ENCODE results near the gene ITGBL1. TPM values are rescaled to one million over a fixed set of nuclear protein-coding genes. Genes with fewer than 3 reads are reported as not detected.

The ITGBL1 gene
- total and polyA plus RNA-seq, 2 experiments from 2014 or later: 0.29 TPM; not detected in 1

DNA sequence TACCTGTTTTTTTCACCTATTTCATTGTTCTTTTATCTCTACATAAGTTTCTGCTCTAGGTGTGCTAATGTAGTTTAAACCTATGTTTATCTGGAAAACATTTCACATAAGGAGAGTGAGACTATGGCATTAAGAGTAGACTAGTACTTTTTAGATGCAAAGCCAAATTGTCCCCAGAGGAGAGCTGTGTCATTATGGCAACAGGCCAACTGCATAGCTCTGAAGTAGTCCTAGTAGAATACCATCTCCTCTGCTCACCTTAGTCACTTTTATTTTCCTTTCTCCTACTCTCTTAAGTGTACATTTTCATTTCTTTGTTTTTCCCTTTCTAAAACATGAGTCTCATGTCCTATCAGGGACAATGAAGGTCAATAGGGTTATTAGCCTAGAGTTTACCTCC, 123.1 kb downstream of the ITGBL1 start:
- ATAC-seq: no peak
- Mint-ChIP-seq H3K4me3 (no peak overlapping the region), H3K9me3 (no peaks in the 10 kb centered on the region), H3K36me3 (ENCODE audit: low read depth) (no peaks in the 10 kb centered on the region), H3K27ac (no peak overlapping the region), H3K4me1 (peaks cover 12% of the 10 kb centered on the region), H3K27me3 (ENCODE audit: insufficient read depth, low read depth, poor library complexity) (no peaks in the 10 kb centered on the region)
- Histone ChIP-seq H3F3A (replicated peaks; ENCODE audit: low read depth) (no peaks in the 10 kb centered on the region), H3K4me1 (ENCODE audit: insufficient read depth) (peaks cover 4% of the 10 kb centered on the region), H3K79me2 (replicated peaks; ENCODE audit: insufficient read depth) (no peaks in the 10 kb centered on the region), H3K27me3 (ENCODE audit: insufficient read depth) (no peaks in the 10 kb centered on the region), H2AFZ (no peak overlapping the region), H3K36me3 (ENCODE audit: insufficient read depth) (no peaks in the 10 kb centered on the region), H3K4me2 (no peak overlapping the region), H3K9me2 (ENCODE audit: insufficient read depth) (no peaks in the 10 kb centered on the region), H3K27ac (ENCODE audit: low read depth) (no peak overlapping the region), H3K4me3 (no peak overlapping the region), H4K20me1 (replicated peaks; ENCODE audit: insufficient read depth) (no peaks in the 10 kb centered on the region)
- TF ChIP-seq ZNF331 (CRISPR knock-in tag; IDR thresholded peaks at IDR 0.05; ENCODE audit: low read depth) (no peak), NANOG (IDR thresholded peaks at IDR 0.05; ENCODE audit: borderline replicate concordance) (no peak), EZH2phosphoT487 (IDR thresholded peaks at IDR 0.05; ENCODE audit: unreplicated experiment) (no peak), JUNB (IDR thresholded peaks at IDR 0.05; ENCODE audit: unreplicated experiment) (no peak), EZH2 (IDR thresholded peaks at IDR 0.05; ENCODE audit: low read depth, unreplicated experiment) (no peak), CREB1 (CRISPR knock-in tag; IDR thresholded peaks at IDR 0.05; ENCODE audit: low read depth) (no peak), ZNF114 (CRISPR knock-in tag; IDR thresholded peaks at IDR 0.05) (no peak), POLR2AphosphoS5 (IDR thresholded peaks at IDR 0.05; ENCODE audit: low read depth) (no peak), STAT1 (IDR thresholded peaks at IDR 0.05; ENCODE audit: unreplicated experiment) (no peak)
- TF ChIP-seq, protein P1, sequence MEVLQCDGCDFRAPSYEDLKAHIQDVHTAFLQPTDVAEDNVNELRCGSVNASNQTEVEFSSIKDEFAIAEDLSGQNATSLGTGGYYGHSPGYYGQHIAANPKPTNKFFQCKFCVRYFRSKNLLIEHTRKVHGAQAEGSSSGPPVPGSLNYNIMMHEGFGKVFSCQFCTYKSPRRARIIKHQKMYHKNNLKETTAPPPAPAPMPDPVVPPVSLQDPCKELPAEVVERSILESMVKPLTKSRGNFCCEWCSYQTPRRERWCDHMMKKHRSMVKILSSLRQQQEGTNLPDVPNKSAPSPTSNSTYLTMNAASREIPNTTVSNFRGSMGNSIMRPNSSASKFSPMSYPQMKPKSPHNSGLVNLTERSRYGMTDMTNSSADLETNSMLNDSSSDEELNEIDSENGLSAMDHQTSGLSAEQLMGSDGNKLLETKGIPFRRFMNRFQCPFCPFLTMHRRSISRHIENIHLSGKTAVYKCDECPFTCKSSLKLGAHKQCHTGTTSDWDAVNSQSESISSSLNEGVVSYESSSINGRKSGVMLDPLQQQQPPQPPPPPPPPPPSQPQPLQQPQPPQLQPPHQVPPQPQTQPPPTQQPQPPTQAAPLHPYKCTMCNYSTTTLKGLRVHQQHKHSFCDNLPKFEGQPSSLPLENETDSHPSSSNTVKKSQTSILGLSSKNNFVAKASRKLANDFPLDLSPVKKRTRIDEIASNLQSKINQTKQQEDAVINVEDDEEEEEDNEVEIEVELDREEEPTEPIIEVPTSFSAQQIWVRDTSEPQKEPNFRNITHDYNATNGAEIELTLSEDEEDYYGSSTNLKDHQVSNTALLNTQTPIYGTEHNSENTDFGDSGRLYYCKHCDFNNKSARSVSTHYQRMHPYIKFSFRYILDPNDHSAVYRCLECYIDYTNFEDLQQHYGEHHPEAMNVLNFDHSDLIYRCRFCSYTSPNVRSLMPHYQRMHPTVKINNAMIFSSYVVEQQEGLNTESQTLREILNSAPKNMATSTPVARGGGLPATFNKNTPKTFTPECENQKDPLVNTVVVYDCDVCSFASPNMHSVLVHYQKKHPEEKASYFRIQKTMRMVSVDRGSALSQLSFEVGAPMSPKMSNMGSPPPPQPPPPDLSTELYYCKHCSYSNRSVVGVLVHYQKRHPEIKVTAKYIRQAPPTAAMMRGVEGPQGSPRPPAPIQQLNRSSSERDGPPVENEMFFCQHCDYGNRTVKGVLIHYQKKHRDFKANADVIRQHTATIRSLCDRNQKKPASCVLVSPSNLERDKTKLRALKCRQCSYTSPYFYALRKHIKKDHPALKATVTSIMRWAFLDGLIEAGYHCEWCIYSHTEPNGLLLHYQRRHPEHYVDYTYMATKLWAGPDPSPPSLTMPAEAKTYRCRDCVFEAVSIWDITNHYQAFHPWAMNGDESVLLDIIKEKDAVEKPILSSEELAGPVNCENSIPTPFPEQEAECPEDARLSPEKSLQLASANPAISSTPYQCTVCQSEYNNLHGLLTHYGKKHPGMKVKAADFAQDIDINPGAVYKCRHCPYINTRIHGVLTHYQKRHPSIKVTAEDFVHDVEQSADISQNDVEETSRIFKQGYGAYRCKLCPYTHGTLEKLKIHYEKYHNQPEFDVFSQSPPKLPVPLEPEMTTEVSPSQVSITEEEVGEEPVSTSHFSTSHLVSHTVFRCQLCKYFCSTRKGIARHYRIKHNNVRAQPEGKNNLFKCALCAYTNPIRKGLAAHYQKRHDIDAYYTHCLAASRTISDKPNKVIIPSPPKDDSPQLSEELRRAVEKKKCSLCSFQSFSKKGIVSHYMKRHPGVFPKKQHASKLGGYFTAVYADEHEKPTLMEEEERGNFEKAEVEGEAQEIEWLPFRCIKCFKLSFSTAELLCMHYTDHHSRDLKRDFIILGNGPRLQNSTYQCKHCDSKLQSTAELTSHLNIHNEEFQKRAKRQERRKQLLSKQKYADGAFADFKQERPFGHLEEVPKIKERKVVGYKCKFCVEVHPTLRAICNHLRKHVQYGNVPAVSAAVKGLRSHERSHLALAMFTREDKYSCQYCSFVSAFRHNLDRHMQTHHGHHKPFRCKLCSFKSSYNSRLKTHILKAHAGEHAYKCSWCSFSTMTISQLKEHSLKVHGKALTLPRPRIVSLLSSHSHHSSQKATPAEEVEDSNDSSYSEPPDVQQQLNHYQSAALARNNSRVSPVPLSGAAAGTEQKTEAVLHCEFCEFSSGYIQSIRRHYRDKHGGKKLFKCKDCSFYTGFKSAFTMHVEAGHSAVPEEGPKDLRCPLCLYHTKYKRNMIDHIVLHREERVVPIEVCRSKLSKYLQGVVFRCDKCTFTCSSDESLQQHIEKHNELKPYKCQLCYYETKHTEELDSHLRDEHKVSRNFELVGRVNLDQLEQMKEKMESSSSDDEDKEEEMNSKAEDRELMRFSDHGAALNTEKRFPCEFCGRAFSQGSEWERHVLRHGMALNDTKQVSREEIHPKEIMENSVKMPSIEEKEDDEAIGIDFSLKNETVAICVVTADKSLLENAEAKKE (CRISPR knock-in tag; IDR thresholded peaks at IDR 0.05): no peak
- TF ChIP-seq, protein P2, sequence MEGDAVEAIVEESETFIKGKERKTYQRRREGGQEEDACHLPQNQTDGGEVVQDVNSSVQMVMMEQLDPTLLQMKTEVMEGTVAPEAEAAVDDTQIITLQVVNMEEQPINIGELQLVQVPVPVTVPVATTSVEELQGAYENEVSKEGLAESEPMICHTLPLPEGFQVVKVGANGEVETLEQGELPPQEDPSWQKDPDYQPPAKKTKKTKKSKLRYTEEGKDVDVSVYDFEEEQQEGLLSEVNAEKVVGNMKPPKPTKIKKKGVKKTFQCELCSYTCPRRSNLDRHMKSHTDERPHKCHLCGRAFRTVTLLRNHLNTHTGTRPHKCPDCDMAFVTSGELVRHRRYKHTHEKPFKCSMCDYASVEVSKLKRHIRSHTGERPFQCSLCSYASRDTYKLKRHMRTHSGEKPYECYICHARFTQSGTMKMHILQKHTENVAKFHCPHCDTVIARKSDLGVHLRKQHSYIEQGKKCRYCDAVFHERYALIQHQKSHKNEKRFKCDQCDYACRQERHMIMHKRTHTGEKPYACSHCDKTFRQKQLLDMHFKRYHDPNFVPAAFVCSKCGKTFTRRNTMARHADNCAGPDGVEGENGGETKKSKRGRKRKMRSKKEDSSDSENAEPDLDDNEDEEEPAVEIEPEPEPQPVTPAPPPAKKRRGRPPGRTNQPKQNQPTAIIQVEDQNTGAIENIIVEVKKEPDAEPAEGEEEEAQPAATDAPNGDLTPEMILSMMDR (conservative IDR thresholded peaks at IDR 0.05; ENCODE audit: low read depth in 2 of 2): no peak
- TF ChIP-seq, protein P3, sequence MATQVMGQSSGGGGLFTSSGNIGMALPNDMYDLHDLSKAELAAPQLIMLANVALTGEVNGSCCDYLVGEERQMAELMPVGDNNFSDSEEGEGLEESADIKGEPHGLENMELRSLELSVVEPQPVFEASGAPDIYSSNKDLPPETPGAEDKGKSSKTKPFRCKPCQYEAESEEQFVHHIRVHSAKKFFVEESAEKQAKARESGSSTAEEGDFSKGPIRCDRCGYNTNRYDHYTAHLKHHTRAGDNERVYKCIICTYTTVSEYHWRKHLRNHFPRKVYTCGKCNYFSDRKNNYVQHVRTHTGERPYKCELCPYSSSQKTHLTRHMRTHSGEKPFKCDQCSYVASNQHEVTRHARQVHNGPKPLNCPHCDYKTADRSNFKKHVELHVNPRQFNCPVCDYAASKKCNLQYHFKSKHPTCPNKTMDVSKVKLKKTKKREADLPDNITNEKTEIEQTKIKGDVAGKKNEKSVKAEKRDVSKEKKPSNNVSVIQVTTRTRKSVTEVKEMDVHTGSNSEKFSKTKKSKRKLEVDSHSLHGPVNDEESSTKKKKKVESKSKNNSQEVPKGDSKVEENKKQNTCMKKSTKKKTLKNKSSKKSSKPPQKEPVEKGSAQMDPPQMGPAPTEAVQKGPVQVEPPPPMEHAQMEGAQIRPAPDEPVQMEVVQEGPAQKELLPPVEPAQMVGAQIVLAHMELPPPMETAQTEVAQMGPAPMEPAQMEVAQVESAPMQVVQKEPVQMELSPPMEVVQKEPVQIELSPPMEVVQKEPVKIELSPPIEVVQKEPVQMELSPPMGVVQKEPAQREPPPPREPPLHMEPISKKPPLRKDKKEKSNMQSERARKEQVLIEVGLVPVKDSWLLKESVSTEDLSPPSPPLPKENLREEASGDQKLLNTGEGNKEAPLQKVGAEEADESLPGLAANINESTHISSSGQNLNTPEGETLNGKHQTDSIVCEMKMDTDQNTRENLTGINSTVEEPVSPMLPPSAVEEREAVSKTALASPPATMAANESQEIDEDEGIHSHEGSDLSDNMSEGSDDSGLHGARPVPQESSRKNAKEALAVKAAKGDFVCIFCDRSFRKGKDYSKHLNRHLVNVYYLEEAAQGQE (IDR thresholded peaks at IDR 0.05; ENCODE audit: unreplicated experiment): no peak
- TF ChIP-seq, protein P4, sequence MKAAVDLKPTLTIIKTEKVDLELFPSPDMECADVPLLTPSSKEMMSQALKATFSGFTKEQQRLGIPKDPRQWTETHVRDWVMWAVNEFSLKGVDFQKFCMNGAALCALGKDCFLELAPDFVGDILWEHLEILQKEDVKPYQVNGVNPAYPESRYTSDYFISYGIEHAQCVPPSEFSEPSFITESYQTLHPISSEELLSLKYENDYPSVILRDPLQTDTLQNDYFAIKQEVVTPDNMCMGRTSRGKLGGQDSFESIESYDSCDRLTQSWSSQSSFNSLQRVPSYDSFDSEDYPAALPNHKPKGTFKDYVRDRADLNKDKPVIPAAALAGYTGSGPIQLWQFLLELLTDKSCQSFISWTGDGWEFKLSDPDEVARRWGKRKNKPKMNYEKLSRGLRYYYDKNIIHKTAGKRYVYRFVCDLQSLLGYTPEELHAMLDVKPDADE (IDR thresholded peaks at IDR 0.05): no peak
- no peak for DNase-seq (ENCODE audit: low spot score)

Data from GM23338 (cell line).